Activated CD4-positive, alpha-beta T cell treated with anti-CD3 and anti-CD28 coated beads, Interleukin-2, amount 50 U/mL, for 24 hours (primary cell): Measurements from ENCODE around the gene EPHA10.
A peak's percentile ranks its signal among the peaks of the same experiment; 100 is the strongest.

Experiments
- DNase-seq, 2 donors: peaks; one replicate each; pipeline ENCODE4 v3.0.0-alpha.2; 2020; ENCODE audit warnings: low read depth in 1 of 2, low spot score in 1 of 2

Gene EPHA10

DNA sequence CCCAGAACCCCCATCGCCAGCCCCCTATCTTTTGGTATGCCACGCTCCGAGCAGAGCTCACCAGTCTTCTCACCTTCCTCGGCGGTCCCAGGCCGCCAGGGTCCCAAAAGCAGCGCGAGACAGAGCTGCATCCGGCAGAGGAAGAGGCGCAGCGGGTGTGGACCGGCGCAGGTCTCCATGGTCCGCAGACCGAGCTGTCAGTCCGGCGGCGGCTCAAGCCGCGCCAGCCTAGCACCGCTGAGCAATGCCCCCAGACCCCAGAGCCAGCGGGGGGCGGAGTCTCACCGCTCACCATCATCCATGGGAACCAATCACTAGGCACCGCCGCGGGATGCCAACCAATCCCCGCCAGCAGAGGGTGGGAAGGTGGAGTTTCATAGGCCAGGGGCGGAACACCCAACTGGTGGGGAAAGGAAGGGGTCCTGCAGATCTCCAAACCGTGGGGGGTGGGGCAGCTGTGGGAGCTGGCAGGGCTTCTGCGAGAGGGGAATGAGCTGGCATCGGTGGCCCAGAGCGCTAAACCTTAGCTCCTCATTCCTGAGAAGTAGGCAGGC is at the start of gene EPHA10:
TSS of gene EPHA10 (minus strand) at position 233 of the 554 bp plus-strand sequence. CDS start at position 179, 54 bp downstream.
- DNase-seq = no peak

GRCh38 chr1:37814252-37814651 is 49.3 kb upstream of the EPHA10 start:
- DNase-seq = no peak

DNA sequence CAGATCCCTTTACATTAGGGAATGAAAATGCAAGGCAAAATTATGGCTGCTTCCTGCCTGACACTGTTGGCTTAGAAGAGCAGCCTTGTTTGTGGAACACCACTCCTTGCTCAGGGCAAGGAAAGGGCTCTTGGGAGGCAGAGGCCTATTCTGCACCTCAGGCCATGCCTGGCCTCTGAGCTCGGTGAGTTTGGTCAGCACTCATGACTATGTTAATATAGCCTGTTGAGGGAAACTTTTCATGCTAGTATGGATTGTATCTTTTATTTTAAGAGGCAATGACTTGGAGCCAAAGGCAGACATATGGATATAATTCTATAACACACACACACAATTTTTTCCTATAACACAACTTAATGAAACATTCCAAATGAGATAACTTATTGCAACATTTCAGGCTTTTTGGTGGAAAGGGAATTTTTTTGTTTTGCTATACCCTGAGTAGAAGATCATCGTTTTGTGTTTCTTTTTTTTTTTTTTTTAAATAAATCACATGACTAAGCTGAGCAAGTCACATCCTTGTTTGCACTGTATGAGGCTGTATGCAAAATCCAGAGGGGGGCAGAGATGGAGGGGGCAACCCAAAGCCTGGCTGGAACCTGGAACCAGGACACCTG is 48.7 kb upstream of the EPHA10 start:
- DNase-seq = no peak

DNA sequence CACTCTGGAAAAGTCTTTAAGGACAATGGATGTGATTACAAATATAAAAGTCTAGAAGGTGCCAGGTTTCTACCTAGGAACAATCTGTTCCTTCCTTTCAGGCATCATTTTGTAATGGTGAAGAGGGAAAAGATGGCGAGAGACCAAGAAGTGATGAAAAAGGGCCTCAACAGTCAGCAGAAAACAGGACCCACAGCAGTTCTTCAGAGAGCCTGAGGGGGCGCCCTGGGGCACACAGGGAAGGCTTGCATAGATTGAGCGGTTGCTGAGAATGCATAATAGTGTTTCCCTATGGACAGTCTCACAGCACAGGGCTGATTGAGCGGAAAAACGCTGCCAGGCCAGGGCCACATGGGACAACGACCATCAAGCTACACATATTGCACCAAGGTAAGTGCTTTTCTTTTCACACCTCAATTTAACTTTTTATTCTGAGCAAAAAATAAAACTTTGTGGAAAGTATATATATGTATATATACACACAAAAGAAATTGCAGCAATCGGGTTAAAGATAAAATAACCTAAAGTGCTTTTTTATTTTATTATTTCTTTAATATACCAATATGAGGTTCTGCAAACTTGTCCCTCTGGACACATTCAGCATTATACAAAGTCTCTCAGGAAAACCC is 46.2 kb upstream of the EPHA10 start:
- peak; percentile 30 to 53 for DNase-seq

DNA sequence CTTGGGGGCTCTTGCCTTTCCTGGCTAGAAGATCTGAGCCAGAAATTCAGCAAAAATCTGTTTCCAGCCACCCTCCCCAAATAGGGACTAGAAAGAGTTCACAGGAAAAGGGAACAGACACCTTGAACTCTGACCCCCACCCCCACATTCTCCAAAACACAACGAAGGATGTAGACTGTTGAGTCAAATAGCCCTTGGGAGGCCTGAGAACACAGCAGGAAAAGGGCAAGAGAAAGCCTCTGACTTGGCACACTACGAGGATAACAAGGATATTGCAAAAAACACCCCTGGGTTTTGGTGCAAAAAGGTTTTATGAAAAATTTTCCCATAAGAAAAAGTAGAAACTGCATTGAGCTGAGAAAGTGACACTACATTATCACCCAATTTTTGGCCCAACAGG is 45.0 kb upstream of the EPHA10 start:
- no peak for DNase-seq

GRCh38 chr1:37808369-37809319 is 43.7 kb upstream of the EPHA10 start:
- peak in 1 of 2 donors; percentile 25 for DNase-seq

- DNase-seq = peak; percentile 86 to 90
These were observed 42.8 kb upstream of the EPHA10 start, which contains the start of the genes C1orf122 and YRDC for GRCh38 chr1:37807555-37808368. C1orf122 (plus strand) TSS chr1:37807790; CDS start chr1:37808405, 615 bp downstream. YRDC (minus strand) TSS chr1:37808208; CDS start chr1:37808180, 28 bp downstream.

GRCh38 chr1:37807220-37807554 is 42.3 kb upstream of the EPHA10 start:
- no peak for DNase-seq

DNA sequence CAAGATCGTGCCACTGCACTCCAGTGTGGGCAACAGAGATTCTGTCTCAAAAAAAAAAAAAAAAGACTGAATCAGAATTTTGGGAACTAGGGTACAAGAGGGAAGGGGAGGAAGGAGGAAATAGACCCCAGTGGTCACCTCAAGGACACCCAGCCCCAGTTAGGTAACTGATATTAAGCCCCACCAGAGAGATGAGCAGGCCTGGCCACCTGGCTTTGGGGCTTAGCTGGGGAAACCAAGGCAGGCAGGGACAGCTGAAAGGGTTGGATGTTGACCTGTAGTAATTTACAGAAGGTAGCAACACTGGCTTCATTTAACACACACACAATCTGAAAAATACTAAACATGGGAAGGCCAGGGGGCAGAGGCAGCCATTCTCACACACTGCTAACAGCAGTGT is 37.5 kb upstream of the EPHA10 start:
- no peak for DNase-seq

DNA sequence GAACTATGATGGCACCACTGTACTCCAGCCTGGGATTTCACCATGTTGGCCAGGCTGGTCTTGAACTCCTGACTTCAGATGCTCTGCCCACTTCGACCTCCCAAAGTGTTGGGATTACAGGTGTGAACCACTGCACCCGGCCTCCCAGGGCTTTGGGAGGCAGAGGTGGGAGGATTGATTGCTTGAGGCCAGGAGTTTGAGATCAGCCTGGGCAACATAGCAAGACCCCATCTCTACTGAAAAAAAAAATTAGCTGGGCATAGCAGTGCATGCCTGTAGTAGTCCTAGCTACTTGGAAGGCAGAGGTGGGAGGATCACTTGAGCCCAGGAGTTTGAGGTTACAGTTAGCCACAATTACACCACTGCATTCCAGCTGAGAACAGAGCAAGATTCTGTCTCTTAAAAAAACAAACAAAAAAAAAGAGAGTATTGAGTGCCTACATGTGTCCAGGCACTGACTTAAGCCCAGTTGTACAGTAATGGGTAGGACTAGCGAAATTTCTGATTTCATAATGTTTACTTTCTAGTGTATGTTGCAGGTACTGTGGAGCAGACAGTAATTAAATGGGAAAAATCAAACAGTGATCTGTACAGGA is 32.9 kb upstream of the EPHA10 start:
- no peak for DNase-seq

GRCh38 chr1:37795340-37796125 is 30.6 kb upstream of the EPHA10 start:
- DNase-seq = no peak

- no peak for DNase-seq
These were observed 29.7 kb upstream of the EPHA10 start for GRCh38 chr1:37794372-37795339.

GRCh38 chr1:37793773-37794371 is 29.0 kb upstream of the EPHA10 start, which contains the start of gene MANEAL:
MANEAL (plus strand) TSS chr1:37793847; CDS start chr1:37794183, 336 bp downstream.
- no peak for DNase-seq

- no peak for DNase-seq
These were observed 28.2 kb upstream of the EPHA10 start for GRCh38 chr1:37792943-37793686.

DNA sequence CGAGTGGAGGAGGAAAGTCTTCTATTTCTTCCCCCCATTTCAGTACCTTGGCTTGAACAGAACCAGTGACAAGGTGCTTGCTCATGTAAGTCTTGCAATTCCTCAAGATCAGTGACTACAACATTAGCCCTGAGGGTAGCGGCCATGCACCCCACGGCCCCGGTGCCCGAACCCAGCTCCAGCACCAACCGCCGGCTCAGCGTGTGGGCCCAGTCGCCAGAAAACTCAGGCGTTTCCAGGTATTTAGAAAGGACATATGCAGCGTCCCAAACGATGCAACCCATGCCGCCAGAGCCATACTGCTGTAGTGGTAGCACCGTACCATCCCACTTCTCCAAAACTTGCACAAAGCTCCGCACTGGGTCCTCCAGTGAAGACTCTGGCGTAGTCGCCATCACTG is 17.6 kb upstream of the EPHA10 start:
- no peak for DNase-seq

GRCh38 chr1:37778654-37779053 is 13.7 kb upstream of the EPHA10 start:
- DNase-seq = no peak

GRCh38 chr1:37776946-37777516 is 12.1 kb upstream of the EPHA10 start:
- no peak for DNase-seq
